GM12872 (cell line): Measurements from ENCODE around the gene PBX4.

Experiments used
- TF ChIP-seq, protein P1 (sequence below): IDR thresholded peaks from 3 replicates; pipeline ENCODE4 v1.5.1; 2011; ENCODE audit warnings: low read depth, mild to moderate bottlenecking, low read length, moderate library complexity; ENCODE audit not compliant: insufficient read depth

The PBX4 gene

GRCh38 chr19:19627621-19628500, 9.4 kb upstream of the PBX4 start, which contains the start of gene LPAR2:
Gene LPAR2, minus strand, starts transcription at chr19:19628220. Its CDS starts 945 bp downstream, at chr19:19627275.
- TF ChIP-seq, protein P1, sequence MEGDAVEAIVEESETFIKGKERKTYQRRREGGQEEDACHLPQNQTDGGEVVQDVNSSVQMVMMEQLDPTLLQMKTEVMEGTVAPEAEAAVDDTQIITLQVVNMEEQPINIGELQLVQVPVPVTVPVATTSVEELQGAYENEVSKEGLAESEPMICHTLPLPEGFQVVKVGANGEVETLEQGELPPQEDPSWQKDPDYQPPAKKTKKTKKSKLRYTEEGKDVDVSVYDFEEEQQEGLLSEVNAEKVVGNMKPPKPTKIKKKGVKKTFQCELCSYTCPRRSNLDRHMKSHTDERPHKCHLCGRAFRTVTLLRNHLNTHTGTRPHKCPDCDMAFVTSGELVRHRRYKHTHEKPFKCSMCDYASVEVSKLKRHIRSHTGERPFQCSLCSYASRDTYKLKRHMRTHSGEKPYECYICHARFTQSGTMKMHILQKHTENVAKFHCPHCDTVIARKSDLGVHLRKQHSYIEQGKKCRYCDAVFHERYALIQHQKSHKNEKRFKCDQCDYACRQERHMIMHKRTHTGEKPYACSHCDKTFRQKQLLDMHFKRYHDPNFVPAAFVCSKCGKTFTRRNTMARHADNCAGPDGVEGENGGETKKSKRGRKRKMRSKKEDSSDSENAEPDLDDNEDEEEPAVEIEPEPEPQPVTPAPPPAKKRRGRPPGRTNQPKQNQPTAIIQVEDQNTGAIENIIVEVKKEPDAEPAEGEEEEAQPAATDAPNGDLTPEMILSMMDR: no peak

GRCh38 chr19:19626516-19627472, 8.3 kb upstream of the PBX4 start:
- TF ChIP-seq, protein P1: no peak

DNA sequence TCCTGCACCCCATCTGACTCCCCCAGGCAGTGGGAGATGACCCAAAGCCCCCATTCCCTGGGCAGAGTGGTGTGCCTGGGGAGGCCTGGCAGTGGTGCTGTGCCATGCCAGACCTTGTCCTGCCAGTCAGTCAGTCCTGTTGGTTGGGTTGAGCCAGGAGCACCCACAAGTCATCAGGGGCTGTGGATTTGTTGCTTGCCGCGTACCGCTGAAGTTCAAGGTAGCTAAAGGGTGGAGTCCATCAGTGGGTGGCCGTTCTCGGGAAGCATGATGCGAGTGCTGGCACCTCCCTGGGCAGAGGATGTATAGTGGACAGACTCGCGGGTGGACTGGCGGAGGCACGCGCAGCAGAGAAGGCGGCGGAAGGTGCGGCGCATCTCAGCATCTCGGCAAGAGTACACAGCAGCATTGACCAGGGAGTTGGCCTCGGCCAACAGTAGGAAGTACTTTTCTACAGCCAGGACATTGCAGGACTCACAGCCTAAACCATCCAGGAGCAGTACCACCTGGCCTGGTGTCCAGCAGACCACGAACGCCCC, 5.6 kb upstream of the PBX4 start:
- TF ChIP-seq, protein P1: no peak

DNA sequence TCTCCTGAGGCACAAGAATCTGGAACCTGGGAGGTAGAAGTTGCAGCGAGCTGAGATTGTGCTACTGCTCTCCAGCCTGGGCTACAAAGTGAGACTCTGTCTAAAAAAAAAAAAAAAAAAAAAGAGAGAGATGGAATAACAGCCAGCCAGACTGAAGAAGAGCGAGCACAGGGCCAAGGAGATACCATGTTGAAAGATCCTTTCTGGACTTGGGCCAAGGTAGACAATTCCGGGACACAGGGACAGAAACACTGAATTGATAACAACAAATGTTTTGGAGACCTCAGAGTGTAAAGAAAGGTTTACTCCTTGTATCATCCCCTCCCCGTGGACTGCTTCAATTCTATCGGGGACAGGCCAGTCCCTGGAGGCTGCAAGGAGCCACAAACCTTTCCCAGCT, 4.9 kb upstream of the PBX4 start:
- TF ChIP-seq, protein P1: no peak

DNA sequence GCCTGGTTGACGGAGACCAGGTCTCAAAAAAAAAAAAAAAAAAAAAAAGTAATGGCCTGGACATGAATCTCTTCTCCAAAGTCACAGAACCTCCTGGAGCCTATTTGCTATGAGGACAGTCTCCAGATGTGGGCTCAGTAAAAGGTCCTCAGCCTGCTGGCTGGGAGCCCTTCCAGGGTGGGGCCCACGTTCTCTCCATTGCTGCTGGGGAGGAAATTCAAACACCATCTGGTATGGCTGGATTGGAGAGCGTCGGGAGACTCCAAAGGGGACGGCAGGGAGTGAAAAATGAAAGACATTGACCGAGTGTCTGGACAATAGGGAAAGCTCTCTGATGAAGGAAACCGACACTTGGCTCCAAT, 1.3 kb upstream of the PBX4 start:
- TF ChIP-seq, protein P1: no peak

- TF ChIP-seq, protein P1: no peak
Measured at GRCh38 chr19:19619181-19619848, 828 bp upstream of the PBX4 start.
